Vagina (tissue), 2 donors: ENCODE measurements around the gene TARDBP.

Experiments
- CTCF ChIP-seq, 3 experiments: fragments of 450-650 bp in 2 of 3; fragments of 200-600 bp in 1 of 3; sonication (generic) in 1 of 3; IDR thresholded peaks; one replicate each; pipeline ENCODE4 v1.5.1; 2017 to 2019; ENCODE audit warnings: antibody characterized with exemption in 3 of 3, mild to moderate bottlenecking in 2 of 3, moderate library complexity in 2 of 3
- POLR2A ChIP-seq, 2 donors: fragments of 450-650 bp; IDR thresholded peaks; one replicate each; pipeline ENCODE4 v1.6.1; 2017; ENCODE audit warnings: antibody characterized with exemption in 2 of 2, mild to moderate bottlenecking in 2 of 2, moderate library complexity in 2 of 2
- POLR2AphosphoS5 ChIP-seq, 2 donors: sonication (generic); formaldehyde crosslinking; IDR thresholded peaks; one replicate each; pipeline ENCODE4 v1.9.0; 2017; ENCODE audit warnings: antibody characterized with exemption in 2 of 2, mild to moderate bottlenecking in 2 of 2, low read depth in 1 of 2; ENCODE audit not compliant: insufficient read depth in 1 of 2

- TF ChIP-seq CTCF (IDR thresholded peaks at IDR 0.05) (no peak), POLR2A (IDR thresholded peaks at IDR 0.05) (no peak), POLR2AphosphoS5 (IDR thresholded peaks at IDR 0.05; ENCODE audit: insufficient read depth in 1 of 2, low read depth in 1 of 2) (no peak)
Observed at GRCh38 chr1:10980841-10981727, 31.4 kb upstream of the TARDBP start.
